Heart left ventricle (tissue), 16 donors: Measurements from ENCODE around the gene BRCA2. TPM values are rescaled to one million over a fixed set of nuclear protein-coding genes. Genes with fewer than 3 reads are reported as not detected.
A peak's percentile ranks its signal among the peaks of the same experiment; 100 is the strongest.

ENCODE experiments used
- ATAC-seq, 4 donors: fragments of 200-7000 bp; cut with Tn5 transposase; one replicate each; pipeline ENCODE4 v1.9.1; 2020 to 2022; ENCODE audit warnings: moderate library complexity in 4 of 4, mild to moderate bottlenecking in 3 of 4, moderate number of reproducible peaks in 1 of 4
- DNase-seq, 5 donors: peaks; one replicate each; pipeline ENCODE4 v3.0.0-alpha.2; 2020
- H3K27ac ChIP-seq, 12 donors: fragments of 200-600 bp; sonication (generic) in 4 of 12; one replicate each; pipeline versions ENCODE4 v1.5.0 to v1.8.0; 2016 to 2022; ENCODE audit warnings: mild to moderate bottlenecking in 2 of 12
- H3K27me3 ChIP-seq, 9 donors: fragments of 200-600 bp; sonication (generic) in 2 of 9; one replicate each; pipeline versions ENCODE4 v1.5.1 to v1.8.0; 2016 to 2022; ENCODE audit warnings: mild to moderate bottlenecking in 3 of 9
- H3K36me3 ChIP-seq, 9 donors: fragments of 200-600 bp; sonication (generic) in 2 of 9; one replicate each; pipeline versions ENCODE4 v1.5.0 to v1.8.0; 2018 to 2022; ENCODE audit warnings: mild to moderate bottlenecking in 2 of 9
- H3K4me1 ChIP-seq, 12 donors: fragments of 200-600 bp; sonication (generic) in 4 of 12; one replicate each; pipeline versions ENCODE4 v1.5.0 to v1.8.0; 2016 to 2022; ENCODE audit warnings: mild to moderate bottlenecking in 3 of 12
- H3K4me3 ChIP-seq, 12 donors: fragments of 200-600 bp; sonication (generic) in 4 of 12; one replicate each; pipeline versions ENCODE4 v1.5.0 to v1.8.0; 2017 to 2022; ENCODE audit warnings: mild to moderate bottlenecking in 9 of 12, moderate library complexity in 4 of 12
- H3K9me3 ChIP-seq, 12 donors: fragments of 200-600 bp; sonication (generic) in 4 of 12; one replicate each; pipeline versions ENCODE4 v1.5.0 to v1.8.0; 2016 to 2022; ENCODE audit warnings: mild to moderate bottlenecking in 1 of 12
- POLR2A ChIP-seq, 2 donors: fragments of 450-650 bp; IDR thresholded peaks; one replicate each; pipeline ENCODE4 v1.6.1; 2017; ENCODE audit warnings: antibody characterized with exemption in 2 of 2, mild to moderate bottlenecking in 2 of 2, moderate library complexity in 2 of 2
- WGBS, 4 donors: extraction: QIAGEN DNeasy Blood & Tissue Kit in 2 of 4; methylation state at CpG; one replicate each; pipeline versions ENCODE4 v1.1.5 to v1.1.7; 2013 to 2018; 5-methylcytosine and 5-hydroxymethylcytosine counted together
- intact Hi-C, 10 donors: fragments of 100-400 bp; cut with DNase I; formaldehyde crosslinking; loops; one replicate each; pipeline versions ENCODE4 v1.11.1 to v1.14.2; 2022
- polyA plus RNA-seq, 2 donors: library from polyadenylated mRNA; stranded (reverse); fragments of 200-250 nt; gene quantifications; one replicate each; pipeline ENCODE4 v1.2.3, GENCODE V29; 2013
- total RNA-seq, 9 donors: library from RNA; depleted of rRNA in 2 of 9; stranded (reverse); fragments of >200 nt in 2 of 9; fragmentation: NEBNext Ultra II Directional in 3 of 9; extraction: Animal tissue kit (Norgen Biotek cat#: 25700) in 3 of 9; gene quantifications; one replicate each; pipeline versions ENCODE4 v1.1.0 to v1.2.4, GENCODE V29; 2016 to 2023
- TF ChIP-seq, protein P1 (sequence below), 12 donors: fragments of 200-600 bp; sonication (generic) in 4 of 12; IDR thresholded peaks; one replicate each; pipeline versions ENCODE4 v1.5.0 to v1.8.0; 2018 to 2022; ENCODE audit warnings: antibody characterized with exemption in 12 of 12, mild to moderate bottlenecking in 5 of 12
- donor health status: ischemic (EF 13 %, LVEDD 7.1; RV severe dilation, severe dysfunction).
- donor health status: healthy with polysubstance abuse.
- donor health status: DM: no; HTN: yes; CAD: no.
- donor health status: DM: no; HTN: no; CAD: no.
- donor health status: ischemic (EF 25% LVEDD 6.9; RV normal size, moderate dysfunction).
- donor health status: ischemic (EF 25% LVEDD 5.7; RV mildly dilated, moderate dysfunction).
- donor health status: healthy.
- donor health status: DM: yes; HTN: yes; CAD: no.
- donor health status: ischemic (EF 35%, LVEDD 5.7; RV mildly dilated, moderate dysfunction).
- donor health status: nonischemic (EF 11% LVEDD 7.7; RV severe dilation, severe dysfunction).
- donor health status: DM: yes; HTN: yes; CAD: no.
- donor health status: PGD.
- donor health status: ischemic (EF 29% LVEDD 5.4; RV normal size, mild dysfunction).
- donor health status: nonischemic (EF 23%, LVEDD 6.1; RV moderate dilation, normal function).

Gene BRCA2
- total and polyA plus RNA-seq, 11 donors, result 0.04 to 5.2 (median 0.28) TPM

DNA sequence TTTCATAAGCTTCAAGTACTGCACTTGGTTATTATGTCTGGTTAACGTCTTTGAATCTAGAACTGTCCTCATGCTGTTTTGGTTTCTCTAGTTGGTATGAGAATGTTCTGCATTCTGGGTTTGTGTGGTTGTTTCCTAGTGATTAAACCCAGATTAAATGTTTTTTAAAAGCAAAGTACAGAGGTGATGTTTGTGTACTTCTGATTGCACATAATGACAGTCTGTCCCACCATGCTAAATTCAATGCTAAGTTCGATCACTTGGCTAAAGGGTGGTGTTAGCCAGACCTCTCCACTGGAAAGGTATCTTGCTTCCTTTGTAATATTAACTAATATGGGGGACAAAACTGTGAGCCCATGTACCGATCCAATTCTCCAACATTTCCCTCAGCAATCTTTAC, 98.0 kb downstream of the BRCA2 start:
- no peak for DNase-seq
- Histone ChIP-seq H3K27me3 (no peaks in the 10 kb centered on the region), H3K36me3 (no peaks in the 10 kb centered on the region), H3K9me3 (no peaks in the 10 kb centered on the region), H3K4me3 (no peak overlapping the region), H3K27ac (no peak overlapping the region), H3K4me1 (peaks cover 0 to 17% (median 9%) of the 10 kb centered on the region in 12 donors)
- intact Hi-C loops, result no loop called here
- ATAC-seq, result no peak
- 93 to 99% (median 97%) methylated on average over 3 of the region's 3 CpGs for WGBS, 4 donors
- TF ChIP-seq POLR2A (IDR thresholded peaks at IDR 0.05), result no peak
- TF ChIP-seq, protein P1, sequence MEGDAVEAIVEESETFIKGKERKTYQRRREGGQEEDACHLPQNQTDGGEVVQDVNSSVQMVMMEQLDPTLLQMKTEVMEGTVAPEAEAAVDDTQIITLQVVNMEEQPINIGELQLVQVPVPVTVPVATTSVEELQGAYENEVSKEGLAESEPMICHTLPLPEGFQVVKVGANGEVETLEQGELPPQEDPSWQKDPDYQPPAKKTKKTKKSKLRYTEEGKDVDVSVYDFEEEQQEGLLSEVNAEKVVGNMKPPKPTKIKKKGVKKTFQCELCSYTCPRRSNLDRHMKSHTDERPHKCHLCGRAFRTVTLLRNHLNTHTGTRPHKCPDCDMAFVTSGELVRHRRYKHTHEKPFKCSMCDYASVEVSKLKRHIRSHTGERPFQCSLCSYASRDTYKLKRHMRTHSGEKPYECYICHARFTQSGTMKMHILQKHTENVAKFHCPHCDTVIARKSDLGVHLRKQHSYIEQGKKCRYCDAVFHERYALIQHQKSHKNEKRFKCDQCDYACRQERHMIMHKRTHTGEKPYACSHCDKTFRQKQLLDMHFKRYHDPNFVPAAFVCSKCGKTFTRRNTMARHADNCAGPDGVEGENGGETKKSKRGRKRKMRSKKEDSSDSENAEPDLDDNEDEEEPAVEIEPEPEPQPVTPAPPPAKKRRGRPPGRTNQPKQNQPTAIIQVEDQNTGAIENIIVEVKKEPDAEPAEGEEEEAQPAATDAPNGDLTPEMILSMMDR (IDR thresholded peaks at IDR 0.05), result no peak

DNA sequence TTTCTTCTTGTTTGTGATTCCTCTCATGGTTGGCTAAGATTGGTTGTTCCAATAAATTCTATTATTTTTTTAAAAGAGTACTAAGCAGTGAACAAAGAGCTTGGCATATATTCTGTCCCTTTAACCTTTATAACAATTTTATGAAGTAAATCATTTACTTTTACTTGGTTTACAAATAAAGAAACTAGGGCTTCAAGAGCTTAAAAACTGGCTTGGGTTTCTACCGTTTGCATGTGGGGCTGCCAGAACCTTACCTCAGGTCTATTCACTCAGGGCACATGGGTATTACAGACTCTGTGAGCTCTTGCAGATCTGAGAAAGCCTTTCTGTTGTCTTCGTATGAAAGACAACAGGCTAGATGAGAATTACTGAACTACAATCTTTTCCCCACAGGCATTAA, 99.3 kb downstream of the BRCA2 start:
- Histone ChIP-seq H3K36me3 (peaks cover 0 to under 1% (median 0%) of the 10 kb centered on the region in 9 donors), H3K27ac (no peak overlapping the region), H3K27me3 (no peaks in the 10 kb centered on the region), H3K9me3 (peaks cover 0 to 3% (median 0%) of the 10 kb centered on the region in 12 donors), H3K4me3 (no peak overlapping the region), H3K4me1 (peaks cover 0 to 10% (median 6%) of the 10 kb centered on the region in 12 donors)
- ATAC-seq, result no peak
- TF ChIP-seq, protein P1 (IDR thresholded peaks at IDR 0.05), result no peak
- no peak for TF ChIP-seq POLR2A (IDR thresholded peaks at IDR 0.05)
- WGBS, 4 donors, result 86 to 89% (median 86%) methylated on average over 2 of the region's 2 CpGs
- DNase-seq, result no peak
- intact Hi-C loops, result no loop called here

DNA sequence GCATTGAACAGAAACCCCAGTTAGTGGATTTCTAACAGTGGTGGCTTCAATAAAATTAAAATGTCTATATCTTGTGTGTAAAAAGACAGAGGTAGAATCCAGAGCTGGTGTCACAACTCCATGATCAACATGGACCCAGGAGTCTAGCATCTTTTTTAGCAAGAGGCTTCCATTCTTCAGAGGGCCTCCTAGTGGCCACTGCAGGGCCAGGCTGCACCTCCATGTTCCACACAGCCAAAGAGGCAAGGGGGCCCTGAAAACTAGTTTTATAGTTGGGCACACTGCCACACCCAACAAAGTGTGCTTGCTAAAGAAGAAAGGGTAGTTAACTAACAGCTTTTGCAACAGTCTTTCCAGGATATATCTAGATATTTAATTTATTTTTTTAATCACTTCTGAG, 99.7 kb downstream of the BRCA2 start:
- no peaks in the 10 kb centered on the region for H3K27me3 ChIP-seq
- TF ChIP-seq POLR2A (IDR thresholded peaks at IDR 0.05), result no peak
- TF ChIP-seq, protein P1 (IDR thresholded peaks at IDR 0.05), result peak in 4 of 12 donors; percentile 15 to 33 (median 31)
- H3K27ac ChIP-seq, result no peak overlapping the region
- DNase-seq (no peak), ATAC-seq (no peak)
- peaks cover 0 to 5% (median 0%) of the 10 kb centered on the region in 9 donors for H3K36me3 ChIP-seq
- peaks cover 0 to 6% (median 3%) of the 10 kb centered on the region in 12 donors for H3K4me1 ChIP-seq
- intact Hi-C loops, result no loop called here
- peaks cover 0 to 8% (median 0%) of the 10 kb centered on the region in 12 donors for H3K9me3 ChIP-seq
- H3K4me3 ChIP-seq, result no peak overlapping the region

DNA sequence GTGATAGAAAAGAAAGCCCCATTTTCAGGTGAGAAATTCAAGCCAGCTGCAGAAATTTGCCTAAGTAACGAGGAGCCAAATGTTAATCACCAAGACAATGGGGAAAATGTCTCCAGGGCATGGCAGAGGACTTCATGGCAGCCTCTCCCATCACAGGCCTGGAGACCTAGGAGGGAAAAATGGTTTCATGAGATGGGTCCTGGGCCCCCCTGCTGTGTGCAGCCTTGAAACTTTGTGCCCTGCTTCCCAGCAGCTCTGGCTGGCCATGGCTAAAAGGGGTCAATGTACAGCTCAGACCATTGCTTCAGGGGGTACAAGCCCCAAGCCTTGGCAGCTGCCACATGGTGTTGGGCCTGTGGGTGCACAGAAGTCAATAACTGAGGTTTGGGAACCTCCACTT, 102.7 kb downstream of the BRCA2 start:
- no peaks in the 10 kb centered on the region for H3K4me1 ChIP-seq
- H3K27me3 ChIP-seq, result no peaks in the 10 kb centered on the region
- H3K9me3 ChIP-seq, result peaks cover 0 to 11% (median 0%) of the 10 kb centered on the region in 12 donors
- no peak for DNase-seq
- TF ChIP-seq, protein P1 (IDR thresholded peaks at IDR 0.05), result no peak
- no peak for TF ChIP-seq POLR2A (IDR thresholded peaks at IDR 0.05)
- intact Hi-C loops, result no loop called here
- 93 to 100% (median 98%) methylated on average over 1 of the region's 1 CpG for WGBS, 4 donors
- H3K4me3 ChIP-seq, result no peak overlapping the region
- H3K27ac ChIP-seq, result no peak overlapping the region
- no peak for ATAC-seq
- peaks cover 0 to 11% (median 0%) of the 10 kb centered on the region in 9 donors for H3K36me3 ChIP-seq
